Ishikawa (cell line): ENCODE measurements around the gene PRPF19.

Experiments
- CREB1 ChIP-seq: IDR thresholded peaks from 2 replicates; pipeline ENCODE4 v1.6.1; 2012; ENCODE audit warnings: low read depth
- EGR1 ChIP-seq: IDR thresholded peaks from 2 replicates; pipeline ENCODE4 v1.6.1; 2012
- NFIC ChIP-seq: IDR thresholded peaks from 2 replicates; pipeline ENCODE4 v1.6.1; 2012
- RAD21 ChIP-seq: IDR thresholded peaks from 2 replicates; pipeline ENCODE4 v1.6.1; 2012; ENCODE audit warnings: low read depth
- TAF1 ChIP-seq: IDR thresholded peaks from 2 replicates; pipeline ENCODE4 v1.6.1; 2012; ENCODE audit warnings: low read depth, mild to moderate bottlenecking
- TCF12 ChIP-seq: IDR thresholded peaks from 2 replicates; pipeline ENCODE4 v1.6.1; 2012; ENCODE audit warnings: low read depth
- TEAD4 ChIP-seq: IDR thresholded peaks from 2 replicates; pipeline ENCODE4 v1.6.1; 2012
- YY1 ChIP-seq: IDR thresholded peaks from 2 replicates; pipeline ENCODE4 v1.6.1; 2012; ENCODE audit warnings: low read depth
- ZBTB7A ChIP-seq: IDR thresholded peaks from 2 replicates; pipeline ENCODE4 v1.6.1; 2012; ENCODE audit warnings: low read depth
- TF ChIP-seq, protein P1 (sequence below): IDR thresholded peaks from 2 replicates; pipeline ENCODE4 v1.6.1; 2012
- TF ChIP-seq, protein P2 (sequence below): IDR thresholded peaks from 2 replicates; pipeline ENCODE4 v1.6.1; 2012; ENCODE audit warnings: low read depth, mild to moderate bottlenecking

DNA sequence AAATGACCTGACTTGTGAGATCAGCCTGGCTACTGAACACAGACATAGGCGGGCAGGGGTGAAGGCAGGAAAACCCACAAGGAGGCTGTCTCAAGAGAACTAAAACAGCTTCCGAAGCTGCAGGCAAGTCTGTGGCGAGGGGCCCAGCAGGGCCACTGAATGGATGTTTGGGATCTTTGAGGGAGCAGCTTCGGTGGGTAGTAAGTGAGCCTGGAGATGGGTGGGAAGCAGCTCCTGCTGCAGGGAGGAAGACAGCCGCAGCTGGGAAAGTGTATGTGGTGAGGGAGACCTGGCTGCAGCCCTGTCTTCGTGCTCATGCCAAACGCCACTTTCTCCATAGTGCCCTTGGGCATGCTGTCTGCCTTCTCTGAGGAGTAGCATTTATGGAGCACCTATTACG is 61.0 kb downstream of the PRPF19 start:
- TF ChIP-seq YY1 (no peak), EGR1 (no peak), RAD21 (no peak), CREB1 (no peak), TAF1 (no peak), TCF12 (no peak), ZBTB7A (no peak), TEAD4 (no peak), NFIC (no peak)
- TF ChIP-seq, protein P1, sequence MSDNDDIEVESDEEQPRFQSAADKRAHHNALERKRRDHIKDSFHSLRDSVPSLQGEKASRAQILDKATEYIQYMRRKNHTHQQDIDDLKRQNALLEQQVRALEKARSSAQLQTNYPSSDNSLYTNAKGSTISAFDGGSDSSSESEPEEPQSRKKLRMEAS: no peak
- TF ChIP-seq, protein P2, sequence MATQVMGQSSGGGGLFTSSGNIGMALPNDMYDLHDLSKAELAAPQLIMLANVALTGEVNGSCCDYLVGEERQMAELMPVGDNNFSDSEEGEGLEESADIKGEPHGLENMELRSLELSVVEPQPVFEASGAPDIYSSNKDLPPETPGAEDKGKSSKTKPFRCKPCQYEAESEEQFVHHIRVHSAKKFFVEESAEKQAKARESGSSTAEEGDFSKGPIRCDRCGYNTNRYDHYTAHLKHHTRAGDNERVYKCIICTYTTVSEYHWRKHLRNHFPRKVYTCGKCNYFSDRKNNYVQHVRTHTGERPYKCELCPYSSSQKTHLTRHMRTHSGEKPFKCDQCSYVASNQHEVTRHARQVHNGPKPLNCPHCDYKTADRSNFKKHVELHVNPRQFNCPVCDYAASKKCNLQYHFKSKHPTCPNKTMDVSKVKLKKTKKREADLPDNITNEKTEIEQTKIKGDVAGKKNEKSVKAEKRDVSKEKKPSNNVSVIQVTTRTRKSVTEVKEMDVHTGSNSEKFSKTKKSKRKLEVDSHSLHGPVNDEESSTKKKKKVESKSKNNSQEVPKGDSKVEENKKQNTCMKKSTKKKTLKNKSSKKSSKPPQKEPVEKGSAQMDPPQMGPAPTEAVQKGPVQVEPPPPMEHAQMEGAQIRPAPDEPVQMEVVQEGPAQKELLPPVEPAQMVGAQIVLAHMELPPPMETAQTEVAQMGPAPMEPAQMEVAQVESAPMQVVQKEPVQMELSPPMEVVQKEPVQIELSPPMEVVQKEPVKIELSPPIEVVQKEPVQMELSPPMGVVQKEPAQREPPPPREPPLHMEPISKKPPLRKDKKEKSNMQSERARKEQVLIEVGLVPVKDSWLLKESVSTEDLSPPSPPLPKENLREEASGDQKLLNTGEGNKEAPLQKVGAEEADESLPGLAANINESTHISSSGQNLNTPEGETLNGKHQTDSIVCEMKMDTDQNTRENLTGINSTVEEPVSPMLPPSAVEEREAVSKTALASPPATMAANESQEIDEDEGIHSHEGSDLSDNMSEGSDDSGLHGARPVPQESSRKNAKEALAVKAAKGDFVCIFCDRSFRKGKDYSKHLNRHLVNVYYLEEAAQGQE: no peak
